ENCODE data around the gene CFAP90.
A peak's percentile ranks its signal among the peaks of the same experiment; 100 is the strongest.

CFAP90 gene

DNA sequence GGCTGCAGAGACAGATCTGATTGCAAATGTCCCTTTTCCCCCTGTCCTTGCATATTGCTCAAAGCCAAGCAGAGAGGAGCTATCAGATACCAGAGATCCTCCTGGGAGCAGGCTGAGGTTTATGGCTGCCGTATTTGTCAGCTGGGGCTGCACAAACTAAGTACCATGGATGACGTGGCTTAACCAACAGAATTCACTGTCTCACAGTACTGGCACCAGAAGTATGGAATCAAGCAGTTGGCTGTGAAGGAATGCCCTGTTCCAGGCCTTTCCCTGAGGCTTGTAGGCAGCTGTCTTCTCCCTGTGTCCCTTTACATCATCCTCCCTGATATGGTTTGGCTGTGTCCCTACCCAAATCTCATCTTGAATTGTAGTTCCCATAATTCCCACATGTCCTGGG lies 2.6 kb downstream of the CFAP90 start:
- DNase-seq, result no peak
- no peaks in the 10 kb centered on the region for H3K27me3 ChIP-seq (ENCODE audit: insufficient read depth, low read depth, severe bottlenecking)
- TF ChIP-seq, protein P1, sequence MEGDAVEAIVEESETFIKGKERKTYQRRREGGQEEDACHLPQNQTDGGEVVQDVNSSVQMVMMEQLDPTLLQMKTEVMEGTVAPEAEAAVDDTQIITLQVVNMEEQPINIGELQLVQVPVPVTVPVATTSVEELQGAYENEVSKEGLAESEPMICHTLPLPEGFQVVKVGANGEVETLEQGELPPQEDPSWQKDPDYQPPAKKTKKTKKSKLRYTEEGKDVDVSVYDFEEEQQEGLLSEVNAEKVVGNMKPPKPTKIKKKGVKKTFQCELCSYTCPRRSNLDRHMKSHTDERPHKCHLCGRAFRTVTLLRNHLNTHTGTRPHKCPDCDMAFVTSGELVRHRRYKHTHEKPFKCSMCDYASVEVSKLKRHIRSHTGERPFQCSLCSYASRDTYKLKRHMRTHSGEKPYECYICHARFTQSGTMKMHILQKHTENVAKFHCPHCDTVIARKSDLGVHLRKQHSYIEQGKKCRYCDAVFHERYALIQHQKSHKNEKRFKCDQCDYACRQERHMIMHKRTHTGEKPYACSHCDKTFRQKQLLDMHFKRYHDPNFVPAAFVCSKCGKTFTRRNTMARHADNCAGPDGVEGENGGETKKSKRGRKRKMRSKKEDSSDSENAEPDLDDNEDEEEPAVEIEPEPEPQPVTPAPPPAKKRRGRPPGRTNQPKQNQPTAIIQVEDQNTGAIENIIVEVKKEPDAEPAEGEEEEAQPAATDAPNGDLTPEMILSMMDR (IDR thresholded peaks at IDR 0.05; ENCODE audit: low read depth, low read length), result no peak

DNA sequence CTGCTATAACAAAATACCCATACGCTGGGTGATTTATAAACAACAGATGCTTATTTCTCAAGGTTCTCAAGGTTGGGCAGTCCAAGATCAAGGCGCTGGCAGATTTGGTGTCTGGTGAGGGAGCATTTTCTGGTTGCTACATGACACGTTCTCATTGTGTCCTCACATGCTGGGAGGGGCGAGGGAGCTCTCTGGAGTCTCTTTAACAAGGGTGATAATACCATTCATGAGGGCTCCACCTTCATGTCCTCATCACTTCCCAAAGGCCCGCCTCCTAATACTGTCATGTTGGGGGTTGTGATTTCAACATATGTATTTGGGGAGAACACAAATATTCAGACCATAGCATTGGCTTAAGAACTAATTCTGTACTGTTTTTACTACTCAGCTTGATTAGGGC lies 4.6 kb downstream of the CFAP90 start:
- TF ChIP-seq, protein P1 (IDR thresholded peaks at IDR 0.05; ENCODE audit: low read depth, low read length), result no peak
- Histone ChIP-seq H3K4me3 (ENCODE audit: low read depth, low read length) (no peak overlapping the region), H3K9me3 (ENCODE audit: severe bottlenecking) (no peaks in the 10 kb centered on the region), H3K36me3 (no peaks in the 10 kb centered on the region), H3K27me3 (ENCODE audit: insufficient read depth, low read depth, severe bottlenecking) (no peaks in the 10 kb centered on the region), H3K27ac (no peak overlapping the region)
- no peak for DNase-seq

More for the DNA sequence above, 2.6 kb downstream of the CFAP90 start:
- Histone ChIP-seq H3K27ac (no peak overlapping the region), H3K4me3 (ENCODE audit: low read depth, low read length) (no peak overlapping the region), H3K9me3 (ENCODE audit: severe bottlenecking) (no peaks in the 10 kb centered on the region), H3K36me3 (no peaks in the 10 kb centered on the region)

DNA sequence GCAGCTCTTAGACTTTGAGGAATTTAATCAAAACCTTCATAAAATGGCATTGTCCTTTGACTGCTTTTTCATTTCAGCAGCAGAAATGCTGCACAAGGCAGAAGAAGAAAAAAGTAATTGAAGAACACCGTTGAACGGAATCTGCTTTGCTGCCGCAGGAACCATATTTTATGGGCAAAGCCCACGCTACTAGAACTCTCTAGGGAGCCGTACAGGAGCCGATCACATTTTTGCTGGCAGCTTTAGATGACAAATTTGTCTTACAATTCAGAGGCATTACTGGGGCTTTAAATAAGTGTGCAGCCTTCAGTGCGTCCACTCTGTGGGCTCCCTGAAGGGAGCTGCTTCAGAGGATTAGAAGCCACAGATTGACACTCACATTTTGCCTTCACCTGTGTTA lies 5.4 kb downstream of the CFAP90 start:
- Histone ChIP-seq H3K36me3 (no peaks in the 10 kb centered on the region), H3K27ac (no peak overlapping the region), H3K9me3 (ENCODE audit: severe bottlenecking) (no peaks in the 10 kb centered on the region), H3K27me3 (ENCODE audit: insufficient read depth, low read depth, severe bottlenecking) (no peaks in the 10 kb centered on the region), H3K4me3 (ENCODE audit: low read depth, low read length) (no peak overlapping the region)
- TF ChIP-seq, protein P1 (IDR thresholded peaks at IDR 0.05; ENCODE audit: low read depth, low read length), result no peak
- no peak for DNase-seq

DNA sequence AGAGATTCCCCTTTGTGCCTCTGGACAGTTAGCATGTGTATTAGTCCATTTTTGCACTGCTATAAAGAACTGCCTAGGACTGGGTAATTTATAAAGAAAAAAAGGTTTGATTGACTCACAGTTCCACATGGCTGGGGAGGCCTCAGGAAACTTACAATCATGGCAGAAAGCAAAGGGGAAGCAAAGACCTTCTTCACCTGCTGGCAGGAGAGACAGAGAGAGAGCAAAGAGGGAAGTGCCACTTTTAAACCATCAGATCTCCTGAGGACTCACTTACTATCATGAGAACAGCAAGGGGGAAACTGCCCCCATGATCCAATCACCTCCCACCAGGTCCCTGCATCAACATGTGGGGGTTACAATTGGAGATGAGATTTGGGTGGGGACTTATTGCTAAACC lies 6.0 kb downstream of the CFAP90 start:
- Histone ChIP-seq H3K9me3 (ENCODE audit: severe bottlenecking) (no peaks in the 10 kb centered on the region), H3K36me3 (no peaks in the 10 kb centered on the region), H3K4me3 (ENCODE audit: low read depth, low read length) (no peak overlapping the region), H3K27me3 (ENCODE audit: insufficient read depth, low read depth, severe bottlenecking) (no peaks in the 10 kb centered on the region), H3K27ac (no peak overlapping the region)
- no peak for DNase-seq
- TF ChIP-seq, protein P1 (IDR thresholded peaks at IDR 0.05; ENCODE audit: low read depth, low read length), result no peak

DNA sequence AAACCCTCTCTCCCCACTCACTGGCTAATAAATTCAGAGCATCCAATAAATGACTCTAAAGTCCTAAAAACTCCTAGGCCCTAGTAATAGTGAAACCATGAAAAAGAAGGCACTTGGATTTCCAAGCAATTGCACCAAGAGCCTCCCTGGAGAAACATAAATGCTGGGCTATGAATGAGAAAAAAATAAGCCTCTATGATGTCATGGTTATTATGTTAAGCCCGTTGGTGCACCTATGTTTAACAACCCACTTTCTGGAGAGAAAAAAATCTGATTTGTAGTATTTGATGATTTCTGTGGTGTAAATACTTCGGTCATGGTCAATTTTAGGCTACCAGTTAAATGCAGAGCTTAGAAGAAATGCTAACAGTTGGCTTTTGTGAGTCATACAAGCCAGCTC lies 8.4 kb downstream of the CFAP90 start:
- TF ChIP-seq, protein P1 (IDR thresholded peaks at IDR 0.05; ENCODE audit: low read depth, low read length), result no peak

DNA sequence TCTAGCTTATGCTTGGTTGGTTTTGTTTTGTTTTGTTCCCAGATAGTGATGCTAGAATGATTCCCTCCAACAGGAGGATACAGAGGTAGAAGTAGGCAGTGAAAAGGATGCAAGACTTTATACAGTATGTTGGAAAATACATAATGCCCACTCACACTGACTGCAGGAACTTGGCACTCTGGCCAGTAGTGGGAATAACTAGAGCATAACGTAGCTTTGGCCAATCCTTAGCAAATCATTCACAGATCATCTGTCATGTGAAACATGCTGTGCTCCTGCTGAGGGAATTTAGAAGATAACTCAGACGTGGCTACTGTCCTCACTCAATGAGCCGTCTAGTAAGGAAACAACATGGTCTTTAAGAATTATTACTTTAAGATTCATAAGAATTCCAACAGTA lies 13.5 kb downstream of the CFAP90 start:
- Histone ChIP-seq H3K27ac (peak overlapping the region; percentile 4), H3K27me3 (ENCODE audit: insufficient read depth, low read depth, severe bottlenecking) (no peaks in the 10 kb centered on the region), H3K4me3 (ENCODE audit: low read depth, low read length) (no peak overlapping the region), H3K36me3 (no peaks in the 10 kb centered on the region), H3K9me3 (ENCODE audit: severe bottlenecking) (no peaks in the 10 kb centered on the region)
- DNase-seq, result no peak
- TF ChIP-seq, protein P1 (IDR thresholded peaks at IDR 0.05; ENCODE audit: low read depth, low read length), result no peak

More for the DNA sequence above, 8.4 kb downstream of the CFAP90 start:
- no peak for DNase-seq
- Histone ChIP-seq H3K27me3 (ENCODE audit: insufficient read depth, low read depth, severe bottlenecking) (no peaks in the 10 kb centered on the region), H3K4me3 (ENCODE audit: low read depth, low read length) (no peak overlapping the region), H3K36me3 (no peaks in the 10 kb centered on the region), H3K9me3 (ENCODE audit: severe bottlenecking) (no peaks in the 10 kb centered on the region), H3K27ac (no peak overlapping the region)

All from WERI-Rb-1 (cell line).